ENCODE results near the gene BCAT1.

DNA sequence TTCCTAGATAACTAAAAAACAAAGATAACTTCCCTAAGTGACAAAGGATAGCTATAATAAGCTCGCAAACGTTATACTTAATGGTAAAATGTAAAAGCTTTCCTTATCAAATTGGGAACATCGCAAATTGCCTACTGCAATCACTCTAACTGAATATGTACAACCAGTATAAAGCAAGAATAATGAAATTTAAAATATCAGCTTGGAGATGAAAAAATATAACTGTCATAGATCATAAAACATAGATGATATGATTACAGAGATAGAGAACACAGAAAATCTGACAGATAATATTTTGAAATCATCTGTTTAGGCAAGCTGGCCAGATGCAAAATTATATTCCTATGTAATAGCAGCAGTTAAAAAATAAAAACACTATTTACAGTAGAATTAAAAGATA is 64.0 kb downstream of the BCAT1 start:
- no peak for TF ChIP-seq TCF7L2 (IDR thresholded peaks at IDR 0.05; ENCODE audit: low read depth, low read length)
- TF ChIP-seq, protein P1, sequence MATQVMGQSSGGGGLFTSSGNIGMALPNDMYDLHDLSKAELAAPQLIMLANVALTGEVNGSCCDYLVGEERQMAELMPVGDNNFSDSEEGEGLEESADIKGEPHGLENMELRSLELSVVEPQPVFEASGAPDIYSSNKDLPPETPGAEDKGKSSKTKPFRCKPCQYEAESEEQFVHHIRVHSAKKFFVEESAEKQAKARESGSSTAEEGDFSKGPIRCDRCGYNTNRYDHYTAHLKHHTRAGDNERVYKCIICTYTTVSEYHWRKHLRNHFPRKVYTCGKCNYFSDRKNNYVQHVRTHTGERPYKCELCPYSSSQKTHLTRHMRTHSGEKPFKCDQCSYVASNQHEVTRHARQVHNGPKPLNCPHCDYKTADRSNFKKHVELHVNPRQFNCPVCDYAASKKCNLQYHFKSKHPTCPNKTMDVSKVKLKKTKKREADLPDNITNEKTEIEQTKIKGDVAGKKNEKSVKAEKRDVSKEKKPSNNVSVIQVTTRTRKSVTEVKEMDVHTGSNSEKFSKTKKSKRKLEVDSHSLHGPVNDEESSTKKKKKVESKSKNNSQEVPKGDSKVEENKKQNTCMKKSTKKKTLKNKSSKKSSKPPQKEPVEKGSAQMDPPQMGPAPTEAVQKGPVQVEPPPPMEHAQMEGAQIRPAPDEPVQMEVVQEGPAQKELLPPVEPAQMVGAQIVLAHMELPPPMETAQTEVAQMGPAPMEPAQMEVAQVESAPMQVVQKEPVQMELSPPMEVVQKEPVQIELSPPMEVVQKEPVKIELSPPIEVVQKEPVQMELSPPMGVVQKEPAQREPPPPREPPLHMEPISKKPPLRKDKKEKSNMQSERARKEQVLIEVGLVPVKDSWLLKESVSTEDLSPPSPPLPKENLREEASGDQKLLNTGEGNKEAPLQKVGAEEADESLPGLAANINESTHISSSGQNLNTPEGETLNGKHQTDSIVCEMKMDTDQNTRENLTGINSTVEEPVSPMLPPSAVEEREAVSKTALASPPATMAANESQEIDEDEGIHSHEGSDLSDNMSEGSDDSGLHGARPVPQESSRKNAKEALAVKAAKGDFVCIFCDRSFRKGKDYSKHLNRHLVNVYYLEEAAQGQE (IDR thresholded peaks at IDR 0.05; ENCODE audit: insufficient read depth in 1 of 2, low read depth in 2 of 2, low read length in 1 of 2), result no peak
